GM23338 (cell line): ENCODE data around the gene AK3.

Experiments
- CREB1 ChIP-seq: fragments of 250-450 bp; sonication (Bioruptor Pico); IDR thresholded peaks from 2 replicates; pipeline ENCODE4 v1.5.0; 2020; ENCODE audit warnings: low read depth, mild to moderate bottlenecking, moderate library complexity
- CTCF ChIP-seq, 2 experiments: fragments of 200-600 bp in 1 of 2; sonication (generic) in 1 of 2; conservative IDR thresholded peaks; 2 replicates each; pipeline versions ENCODE4 v1.5.1 to v1.6.1; 2016 to 2017; ENCODE audit warnings: antibody characterized with exemption in 2 of 2, low read depth in 2 of 2, mild to moderate bottlenecking in 2 of 2, moderate library complexity in 1 of 2
- EZH2 ChIP-seq: fragments of 200-600 bp; sonication (generic); IDR thresholded peaks from one replicate; pipeline ENCODE4 v1.8.0; 2017; ENCODE audit warnings: antibody characterized with exemption, mild to moderate bottlenecking, low read depth; ENCODE audit not compliant: unreplicated experiment
- EZH2phosphoT487 ChIP-seq: fragments of 200-600 bp; sonication (generic); IDR thresholded peaks from one replicate; pipeline ENCODE4 v1.8.1; 2018; ENCODE audit warnings: antibody characterized with exemption; ENCODE audit not compliant: unreplicated experiment
- NANOG ChIP-seq: IDR thresholded peaks from 2 replicates; pipeline ENCODE4 v1.6.1; 2016; ENCODE audit warnings: antibody characterized with exemption, borderline replicate concordance
- POLR2AphosphoS5 ChIP-seq: IDR thresholded peaks from 2 replicates; pipeline ENCODE4 v1.6.1; 2016; ENCODE audit warnings: antibody characterized with exemption, low read depth
- STAT1 ChIP-seq: IDR thresholded peaks from one replicate; pipeline ENCODE4 v1.6.1; 2016; ENCODE audit warnings: antibody characterized with exemption; ENCODE audit not compliant: unreplicated experiment
- ZNF114 ChIP-seq: fragments of 250-450 bp; sonication (Bioruptor Pico); IDR thresholded peaks from 2 replicates; pipeline ENCODE4 v1.5.0; 2020; ENCODE audit warnings: mild to moderate bottlenecking, moderate library complexity
- TF ChIP-seq, protein P1 (sequence below): IDR thresholded peaks from one replicate; pipeline ENCODE4 v1.6.1; 2018; ENCODE audit warnings: antibody characterized with exemption; ENCODE audit not compliant: unreplicated experiment
- TF ChIP-seq, protein P2 (sequence below): IDR thresholded peaks from 2 replicates; pipeline ENCODE4 v1.6.1; 2016; ENCODE audit warnings: antibody characterized with exemption

GRCh38 chr9:4725706-4726442 lies 15.1 kb downstream of the AK3 start:
- TF ChIP-seq CTCF (conservative IDR thresholded peaks at IDR 0.05; ENCODE audit: low read depth in 2 of 2), result no peak
- TF ChIP-seq ZNF114 (CRISPR knock-in tag), result no peak
- no peak for TF ChIP-seq EZH2phosphoT487
- TF ChIP-seq POLR2AphosphoS5, result no peak
- TF ChIP-seq, protein P1, sequence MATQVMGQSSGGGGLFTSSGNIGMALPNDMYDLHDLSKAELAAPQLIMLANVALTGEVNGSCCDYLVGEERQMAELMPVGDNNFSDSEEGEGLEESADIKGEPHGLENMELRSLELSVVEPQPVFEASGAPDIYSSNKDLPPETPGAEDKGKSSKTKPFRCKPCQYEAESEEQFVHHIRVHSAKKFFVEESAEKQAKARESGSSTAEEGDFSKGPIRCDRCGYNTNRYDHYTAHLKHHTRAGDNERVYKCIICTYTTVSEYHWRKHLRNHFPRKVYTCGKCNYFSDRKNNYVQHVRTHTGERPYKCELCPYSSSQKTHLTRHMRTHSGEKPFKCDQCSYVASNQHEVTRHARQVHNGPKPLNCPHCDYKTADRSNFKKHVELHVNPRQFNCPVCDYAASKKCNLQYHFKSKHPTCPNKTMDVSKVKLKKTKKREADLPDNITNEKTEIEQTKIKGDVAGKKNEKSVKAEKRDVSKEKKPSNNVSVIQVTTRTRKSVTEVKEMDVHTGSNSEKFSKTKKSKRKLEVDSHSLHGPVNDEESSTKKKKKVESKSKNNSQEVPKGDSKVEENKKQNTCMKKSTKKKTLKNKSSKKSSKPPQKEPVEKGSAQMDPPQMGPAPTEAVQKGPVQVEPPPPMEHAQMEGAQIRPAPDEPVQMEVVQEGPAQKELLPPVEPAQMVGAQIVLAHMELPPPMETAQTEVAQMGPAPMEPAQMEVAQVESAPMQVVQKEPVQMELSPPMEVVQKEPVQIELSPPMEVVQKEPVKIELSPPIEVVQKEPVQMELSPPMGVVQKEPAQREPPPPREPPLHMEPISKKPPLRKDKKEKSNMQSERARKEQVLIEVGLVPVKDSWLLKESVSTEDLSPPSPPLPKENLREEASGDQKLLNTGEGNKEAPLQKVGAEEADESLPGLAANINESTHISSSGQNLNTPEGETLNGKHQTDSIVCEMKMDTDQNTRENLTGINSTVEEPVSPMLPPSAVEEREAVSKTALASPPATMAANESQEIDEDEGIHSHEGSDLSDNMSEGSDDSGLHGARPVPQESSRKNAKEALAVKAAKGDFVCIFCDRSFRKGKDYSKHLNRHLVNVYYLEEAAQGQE, result no peak
- TF ChIP-seq EZH2, result no peak
- no peak for TF ChIP-seq CREB1 (CRISPR knock-in tag)
- TF ChIP-seq, protein P2, sequence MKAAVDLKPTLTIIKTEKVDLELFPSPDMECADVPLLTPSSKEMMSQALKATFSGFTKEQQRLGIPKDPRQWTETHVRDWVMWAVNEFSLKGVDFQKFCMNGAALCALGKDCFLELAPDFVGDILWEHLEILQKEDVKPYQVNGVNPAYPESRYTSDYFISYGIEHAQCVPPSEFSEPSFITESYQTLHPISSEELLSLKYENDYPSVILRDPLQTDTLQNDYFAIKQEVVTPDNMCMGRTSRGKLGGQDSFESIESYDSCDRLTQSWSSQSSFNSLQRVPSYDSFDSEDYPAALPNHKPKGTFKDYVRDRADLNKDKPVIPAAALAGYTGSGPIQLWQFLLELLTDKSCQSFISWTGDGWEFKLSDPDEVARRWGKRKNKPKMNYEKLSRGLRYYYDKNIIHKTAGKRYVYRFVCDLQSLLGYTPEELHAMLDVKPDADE, result no peak
- TF ChIP-seq NANOG, result no peak
- no peak for TF ChIP-seq STAT1
